HG03378 (cell line): ENCODE data around the gene TMEM43.

Source experiments
- ATAC-seq: cut with Tn5 transposase; IDR thresholded peaks from one replicate; pipeline ENCODE4 v1.9.1; 2021; ENCODE audit warnings: mild to moderate bottlenecking, moderate library complexity; ENCODE audit not compliant: unreplicated experiment

TMEM43 gene

GRCh38 chr3:14148041-14148985 is 23.5 kb downstream of the TMEM43 start:
- no peak for ATAC-seq

- ATAC-seq = no peak
Measured at GRCh38 chr3:14150078-14150477, 25.2 kb downstream of the TMEM43 start.

GRCh38 chr3:14150491-14151230 is 25.8 kb downstream of the TMEM43 start:
- no peak for ATAC-seq

- no peak for ATAC-seq
Measured at GRCh38 chr3:14151471-14152083, 26.7 kb downstream of the TMEM43 start.

GRCh38 chr3:14152233-14152962 is 27.5 kb downstream of the TMEM43 start:
- ATAC-seq = no peak

GRCh38 chr3:14152963-14153355 is 28.1 kb downstream of the TMEM43 start:
- no peak for ATAC-seq

- no peak for ATAC-seq
Measured at GRCh38 chr3:14153663-14154062, 28.8 kb downstream of the TMEM43 start.

GRCh38 chr3:14154276-14154675 is 29.4 kb downstream of the TMEM43 start:
- no peak for ATAC-seq

- no peak for ATAC-seq
Measured at GRCh38 chr3:14154895-14155440, 30.1 kb downstream of the TMEM43 start.

- no peak for ATAC-seq
Measured at GRCh38 chr3:14156201-14156600, 31.3 kb downstream of the TMEM43 start.

GRCh38 chr3:14156843-14157561 is 32.1 kb downstream of the TMEM43 start:
- ATAC-seq = no peak

GRCh38 chr3:14157951-14158350 is 33.1 kb downstream of the TMEM43 start:
- ATAC-seq = no peak

- no peak for ATAC-seq
Measured at GRCh38 chr3:14158370-14158769, 33.5 kb downstream of the TMEM43 start.

- ATAC-seq = no peak
Measured at GRCh38 chr3:14159426-14159825, 34.6 kb downstream of the TMEM43 start.

- no peak for ATAC-seq
Measured at GRCh38 chr3:14161282-14161681, 36.4 kb downstream of the TMEM43 start.

GRCh38 chr3:14162178-14162577 is 37.3 kb downstream of the TMEM43 start:
- ATAC-seq = no peak

- no peak for ATAC-seq
Measured at GRCh38 chr3:14166877-14167603, 42.2 kb downstream of the TMEM43 start.

GRCh38 chr3:14169435-14169834 is 44.6 kb downstream of the TMEM43 start:
- ATAC-seq = no peak

- ATAC-seq = no peak
Measured at GRCh38 chr3:14169871-14170270, 45.0 kb downstream of the TMEM43 start.
